Fibroblast of gingiva (primary cell): ENCODE measurements around the gene RTN4.

ENCODE experiments used
- DNase-seq: peaks from one replicate; pipeline ENCODE4 v3.0.0-alpha.2; 2011; ENCODE audit warnings: low read depth

RTN4 gene

GRCh38 chr2:55033921-55034320 is 16.3 kb downstream of the RTN4 start:
- no peak for DNase-seq

GRCh38 chr2:55033076-55033742 is 17.0 kb downstream of the RTN4 start:
- no peak for DNase-seq

- no peak for DNase-seq
Observed at GRCh38 chr2:55031505-55031904, 18.7 kb downstream of the RTN4 start.

- DNase-seq: no peak
Observed at GRCh38 chr2:55030766-55031165, 19.5 kb downstream of the RTN4 start.

GRCh38 chr2:55029098-55029497 is 21.2 kb downstream of the RTN4 start:
- DNase-seq: no peak

GRCh38 chr2:55027226-55027625 is 23.0 kb downstream of the RTN4 start:
- no peak for DNase-seq

GRCh38 chr2:55026202-55026601 is 24.0 kb downstream of the RTN4 start:
- DNase-seq: peak; percentile 71

GRCh38 chr2:55025627-55026026 is 24.6 kb downstream of the RTN4 start:
- DNase-seq: no peak

GRCh38 chr2:55025082-55025481 is 25.2 kb downstream of the RTN4 start:
- no peak for DNase-seq

GRCh38 chr2:55022476-55022875 is 27.8 kb downstream of the RTN4 start:
- no peak for DNase-seq

GRCh38 chr2:55019526-55020258 is 30.6 kb downstream of the RTN4 start:
- no peak for DNase-seq

GRCh38 chr2:55018619-55019018 is 31.6 kb downstream of the RTN4 start:
- DNase-seq: no peak

- DNase-seq: no peak
Observed at GRCh38 chr2:55017880-55018279, 32.4 kb downstream of the RTN4 start.

- DNase-seq: no peak
Observed at GRCh38 chr2:55017428-55017827, 32.8 kb downstream of the RTN4 start.

GRCh38 chr2:55014962-55015939 is 35.0 kb downstream of the RTN4 start:
- DNase-seq: peak; percentile 78

GRCh38 chr2:55013936-55014335 is 36.3 kb downstream of the RTN4 start:
- DNase-seq: no peak

- DNase-seq: no peak
Observed at GRCh38 chr2:55012672-55013484, 37.4 kb downstream of the RTN4 start.

- peak; percentile 9 for DNase-seq
Observed at GRCh38 chr2:55011831-55012671, 38.2 kb downstream of the RTN4 start.

GRCh38 chr2:55010915-55011314 is 39.3 kb downstream of the RTN4 start:
- DNase-seq: peak; percentile 37

- DNase-seq: peak; percentile 65
Observed at GRCh38 chr2:55010149-55010591, 40.1 kb downstream of the RTN4 start.
